Prostate gland (tissue), 2 donors: Measurements from ENCODE around the gene MAP10.

Source experiments
- POLR2A ChIP-seq: fragments of 450-650 bp; IDR thresholded peaks from one replicate; pipeline ENCODE4 v1.6.1; 2016; ENCODE audit warnings: antibody characterized with exemption, mild to moderate bottlenecking
- POLR2AphosphoS5 ChIP-seq: sonication (generic); formaldehyde crosslinking; IDR thresholded peaks from one replicate; pipeline ENCODE4 v1.6.1; 2017; ENCODE audit warnings: antibody characterized with exemption
- TF ChIP-seq, protein P1 (sequence below), 4 experiments: fragments of 200-600 bp in 2 of 4; fragments of 450-650 bp in 2 of 4; sonication (generic) in 2 of 4; IDR thresholded peaks; 1 replicate in 3 of 4; 2 replicates in 1 of 4; pipeline ENCODE4 v1.5.1; 2016 to 2019; ENCODE audit warnings: antibody characterized with exemption in 4 of 4, mild to moderate bottlenecking in 2 of 4, moderate library complexity in 2 of 4

DNA sequence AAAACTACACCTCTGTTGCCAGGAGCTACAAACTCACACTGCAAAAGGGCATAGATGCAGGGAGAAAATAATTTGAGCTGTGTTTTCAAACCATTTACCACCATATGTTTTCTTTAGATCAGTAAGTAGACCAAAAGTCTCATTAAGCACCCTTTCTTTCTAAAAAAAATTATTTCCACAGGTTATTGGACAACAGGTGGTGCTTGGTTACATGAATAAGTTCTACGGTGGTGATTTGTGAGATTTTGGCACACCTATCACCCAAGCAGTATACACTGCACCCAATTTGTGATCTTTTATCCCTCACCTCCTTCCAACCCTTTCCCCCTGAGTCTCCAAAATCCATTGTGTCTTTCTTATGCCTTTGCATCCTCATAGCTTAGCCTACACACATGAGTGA, 21.1 kb downstream of the MAP10 start:
- TF ChIP-seq, protein P1, sequence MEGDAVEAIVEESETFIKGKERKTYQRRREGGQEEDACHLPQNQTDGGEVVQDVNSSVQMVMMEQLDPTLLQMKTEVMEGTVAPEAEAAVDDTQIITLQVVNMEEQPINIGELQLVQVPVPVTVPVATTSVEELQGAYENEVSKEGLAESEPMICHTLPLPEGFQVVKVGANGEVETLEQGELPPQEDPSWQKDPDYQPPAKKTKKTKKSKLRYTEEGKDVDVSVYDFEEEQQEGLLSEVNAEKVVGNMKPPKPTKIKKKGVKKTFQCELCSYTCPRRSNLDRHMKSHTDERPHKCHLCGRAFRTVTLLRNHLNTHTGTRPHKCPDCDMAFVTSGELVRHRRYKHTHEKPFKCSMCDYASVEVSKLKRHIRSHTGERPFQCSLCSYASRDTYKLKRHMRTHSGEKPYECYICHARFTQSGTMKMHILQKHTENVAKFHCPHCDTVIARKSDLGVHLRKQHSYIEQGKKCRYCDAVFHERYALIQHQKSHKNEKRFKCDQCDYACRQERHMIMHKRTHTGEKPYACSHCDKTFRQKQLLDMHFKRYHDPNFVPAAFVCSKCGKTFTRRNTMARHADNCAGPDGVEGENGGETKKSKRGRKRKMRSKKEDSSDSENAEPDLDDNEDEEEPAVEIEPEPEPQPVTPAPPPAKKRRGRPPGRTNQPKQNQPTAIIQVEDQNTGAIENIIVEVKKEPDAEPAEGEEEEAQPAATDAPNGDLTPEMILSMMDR (IDR thresholded peaks at IDR 0.05), result no peak
- TF ChIP-seq POLR2AphosphoS5, result no peak
- no peak for TF ChIP-seq POLR2A
